Measurements from ENCODE around the gene ZBTB20. TPM values are rescaled to one million over a fixed set of nuclear protein-coding genes. Genes with fewer than 3 reads are reported as not detected.

Gene ZBTB20
- polyA plus RNA-seq, 1 donor from 2014 or later, result 4.8 TPM

- Histone ChIP-seq H3F3A (ENCODE audit: insufficient read depth, low read length, poor library complexity, severe bottlenecking) (no peaks in the 10 kb centered on the region), H3K4me3 (ENCODE audit: low read length) (peak overlapping the region; percentile 41), H3K27ac (ENCODE audit: low read length) (peak overlapping the region; percentile 22), H3K79me2 (replicated peaks; ENCODE audit: insufficient read depth, low read length) (peaks cover 3% of the 10 kb centered on the region), H3K9me2 (ENCODE audit: insufficient read depth, low read length) (no peaks in the 10 kb centered on the region), H4K20me1 (ENCODE audit: insufficient read depth) (no peaks in the 10 kb centered on the region), H3K4me2 (ENCODE audit: low read length) (peak overlapping the region; percentile 15), H3K27me3 (ENCODE audit: insufficient read depth, low read depth, low read length) (no peaks in the 10 kb centered on the region), H3K9ac (ENCODE audit: low read length) (peak overlapping the region; percentile 13), H3K9me3 (ENCODE audit: low read length) (no peaks in the 10 kb centered on the region), H3K36me3 (ENCODE audit: insufficient read depth, low read length) (peaks cover 6% of the 10 kb centered on the region), H2AFZ (ENCODE audit: low read depth, low read length) (no peak overlapping the region)
- TF ChIP-seq SMC3 (conservative IDR thresholded peaks at IDR 0.05; ENCODE audit: poor library complexity) (no peak), MXI1 (conservative IDR thresholded peaks at IDR 0.05; ENCODE audit: poor library complexity, severe bottlenecking) (no peak), EP300 (conservative IDR thresholded peaks at IDR 0.05; ENCODE audit: poor library complexity, severe bottlenecking) (no peak), EZH2 (IDR thresholded peaks at IDR 0.05; ENCODE audit: borderline replicate concordance, insufficient read depth, low read length, poor library complexity, severe bottlenecking) (no peak), POLR2AphosphoS5 (IDR thresholded peaks at IDR 0.05) (no peak), RAD21 (conservative IDR thresholded peaks at IDR 0.05) (no peak), TAF1 (IDR thresholded peaks at IDR 0.05; ENCODE audit: low read depth) (no peak)
- TF ChIP-seq, protein P1, sequence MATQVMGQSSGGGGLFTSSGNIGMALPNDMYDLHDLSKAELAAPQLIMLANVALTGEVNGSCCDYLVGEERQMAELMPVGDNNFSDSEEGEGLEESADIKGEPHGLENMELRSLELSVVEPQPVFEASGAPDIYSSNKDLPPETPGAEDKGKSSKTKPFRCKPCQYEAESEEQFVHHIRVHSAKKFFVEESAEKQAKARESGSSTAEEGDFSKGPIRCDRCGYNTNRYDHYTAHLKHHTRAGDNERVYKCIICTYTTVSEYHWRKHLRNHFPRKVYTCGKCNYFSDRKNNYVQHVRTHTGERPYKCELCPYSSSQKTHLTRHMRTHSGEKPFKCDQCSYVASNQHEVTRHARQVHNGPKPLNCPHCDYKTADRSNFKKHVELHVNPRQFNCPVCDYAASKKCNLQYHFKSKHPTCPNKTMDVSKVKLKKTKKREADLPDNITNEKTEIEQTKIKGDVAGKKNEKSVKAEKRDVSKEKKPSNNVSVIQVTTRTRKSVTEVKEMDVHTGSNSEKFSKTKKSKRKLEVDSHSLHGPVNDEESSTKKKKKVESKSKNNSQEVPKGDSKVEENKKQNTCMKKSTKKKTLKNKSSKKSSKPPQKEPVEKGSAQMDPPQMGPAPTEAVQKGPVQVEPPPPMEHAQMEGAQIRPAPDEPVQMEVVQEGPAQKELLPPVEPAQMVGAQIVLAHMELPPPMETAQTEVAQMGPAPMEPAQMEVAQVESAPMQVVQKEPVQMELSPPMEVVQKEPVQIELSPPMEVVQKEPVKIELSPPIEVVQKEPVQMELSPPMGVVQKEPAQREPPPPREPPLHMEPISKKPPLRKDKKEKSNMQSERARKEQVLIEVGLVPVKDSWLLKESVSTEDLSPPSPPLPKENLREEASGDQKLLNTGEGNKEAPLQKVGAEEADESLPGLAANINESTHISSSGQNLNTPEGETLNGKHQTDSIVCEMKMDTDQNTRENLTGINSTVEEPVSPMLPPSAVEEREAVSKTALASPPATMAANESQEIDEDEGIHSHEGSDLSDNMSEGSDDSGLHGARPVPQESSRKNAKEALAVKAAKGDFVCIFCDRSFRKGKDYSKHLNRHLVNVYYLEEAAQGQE (IDR thresholded peaks at IDR 0.05; ENCODE audit: borderline replicate concordance), result no peak
Observed at GRCh38 chr3:114356066-114356465, 791.0 kb downstream of the ZBTB20 start.

- Histone ChIP-seq H3K27me3 (ENCODE audit: insufficient read depth, low read depth, low read length) (no peaks in the 10 kb centered on the region), H3K4me2 (ENCODE audit: low read length) (peak overlapping the region; percentile 15), H3K36me3 (ENCODE audit: insufficient read depth, low read length) (peaks cover 10% of the 10 kb centered on the region), H3K9me2 (ENCODE audit: insufficient read depth, low read length) (no peaks in the 10 kb centered on the region), H3K4me3 (ENCODE audit: low read length) (peak overlapping the region; percentile 41), H2AFZ (ENCODE audit: low read depth, low read length) (no peak overlapping the region), H4K20me1 (ENCODE audit: insufficient read depth) (no peaks in the 10 kb centered on the region), H3K9ac (ENCODE audit: low read length) (no peak overlapping the region), H3K79me2 (replicated peaks; ENCODE audit: insufficient read depth, low read length) (peaks cover 3% of the 10 kb centered on the region), H3K9me3 (ENCODE audit: low read length) (no peaks in the 10 kb centered on the region), H3F3A (ENCODE audit: insufficient read depth, low read length, poor library complexity, severe bottlenecking) (no peaks in the 10 kb centered on the region), H3K27ac (ENCODE audit: low read length) (no peak overlapping the region)
- TF ChIP-seq RAD21 (conservative IDR thresholded peaks at IDR 0.05) (no peak), POLR2AphosphoS5 (IDR thresholded peaks at IDR 0.05) (no peak), SMC3 (conservative IDR thresholded peaks at IDR 0.05; ENCODE audit: poor library complexity) (no peak), EZH2 (IDR thresholded peaks at IDR 0.05; ENCODE audit: borderline replicate concordance, insufficient read depth, low read length, poor library complexity, severe bottlenecking) (no peak), EP300 (conservative IDR thresholded peaks at IDR 0.05; ENCODE audit: poor library complexity, severe bottlenecking) (no peak), MXI1 (conservative IDR thresholded peaks at IDR 0.05; ENCODE audit: poor library complexity, severe bottlenecking) (no peak), TAF1 (IDR thresholded peaks at IDR 0.05; ENCODE audit: low read depth) (no peak)
- TF ChIP-seq, protein P1 (IDR thresholded peaks at IDR 0.05; ENCODE audit: borderline replicate concordance), result no peak
- TF ChIP-seq, protein P2, sequence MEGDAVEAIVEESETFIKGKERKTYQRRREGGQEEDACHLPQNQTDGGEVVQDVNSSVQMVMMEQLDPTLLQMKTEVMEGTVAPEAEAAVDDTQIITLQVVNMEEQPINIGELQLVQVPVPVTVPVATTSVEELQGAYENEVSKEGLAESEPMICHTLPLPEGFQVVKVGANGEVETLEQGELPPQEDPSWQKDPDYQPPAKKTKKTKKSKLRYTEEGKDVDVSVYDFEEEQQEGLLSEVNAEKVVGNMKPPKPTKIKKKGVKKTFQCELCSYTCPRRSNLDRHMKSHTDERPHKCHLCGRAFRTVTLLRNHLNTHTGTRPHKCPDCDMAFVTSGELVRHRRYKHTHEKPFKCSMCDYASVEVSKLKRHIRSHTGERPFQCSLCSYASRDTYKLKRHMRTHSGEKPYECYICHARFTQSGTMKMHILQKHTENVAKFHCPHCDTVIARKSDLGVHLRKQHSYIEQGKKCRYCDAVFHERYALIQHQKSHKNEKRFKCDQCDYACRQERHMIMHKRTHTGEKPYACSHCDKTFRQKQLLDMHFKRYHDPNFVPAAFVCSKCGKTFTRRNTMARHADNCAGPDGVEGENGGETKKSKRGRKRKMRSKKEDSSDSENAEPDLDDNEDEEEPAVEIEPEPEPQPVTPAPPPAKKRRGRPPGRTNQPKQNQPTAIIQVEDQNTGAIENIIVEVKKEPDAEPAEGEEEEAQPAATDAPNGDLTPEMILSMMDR (IDR thresholded peaks at IDR 0.05; ENCODE audit: poor library complexity, severe bottlenecking), result no peak
Observed at GRCh38 chr3:114355653-114356052, 791.4 kb downstream of the ZBTB20 start.

Data from neural cell (in vitro differentiated cells).